OCI-LY3 (cell line): ENCODE results near the gene APCDD1L.
A peak's percentile ranks its signal among the peaks of the same experiment; 100 is the strongest.

Experiments used
- CTCF ChIP-seq: fragments of 200-600, 300-600 bp; sonication (generic); IDR thresholded peaks from 2 replicates; pipeline ENCODE4 v1.5.1; 2014; ENCODE audit warnings: antibody characterized with exemption, low read length, low read depth
- EZH2phosphoT487 ChIP-seq: fragments of 200-600 bp; shearing (Covaris generic); IDR thresholded peaks from 2 replicates; pipeline ENCODE4 v1.6.1; 2018; ENCODE audit warnings: antibody characterized with exemption, mixed run types, low read depth

- TF ChIP-seq CTCF (peak; percentile 84), EZH2phosphoT487 (no peak)
These were observed 67.4 kb downstream of the APCDD1L start for GRCh38 chr20:58447511-58448391.
